Prostate gland (tissue), 2 donors: Measurements from ENCODE around the gene CDH13.

Experiments
- POLR2AphosphoS5 ChIP-seq: sonication (generic); formaldehyde crosslinking; IDR thresholded peaks from one replicate; pipeline ENCODE4 v1.6.1; 2017; ENCODE audit warnings: antibody characterized with exemption
- TF ChIP-seq, protein P1 (sequence below), 4 experiments: fragments of 200-600 bp in 2 of 4; fragments of 450-650 bp in 2 of 4; sonication (generic) in 2 of 4; IDR thresholded peaks; 1 replicate in 3 of 4; 2 replicates in 1 of 4; pipeline ENCODE4 v1.5.1; 2016 to 2019; ENCODE audit warnings: antibody characterized with exemption in 4 of 4, mild to moderate bottlenecking in 2 of 4, moderate library complexity in 2 of 4

- TF ChIP-seq, protein P1, sequence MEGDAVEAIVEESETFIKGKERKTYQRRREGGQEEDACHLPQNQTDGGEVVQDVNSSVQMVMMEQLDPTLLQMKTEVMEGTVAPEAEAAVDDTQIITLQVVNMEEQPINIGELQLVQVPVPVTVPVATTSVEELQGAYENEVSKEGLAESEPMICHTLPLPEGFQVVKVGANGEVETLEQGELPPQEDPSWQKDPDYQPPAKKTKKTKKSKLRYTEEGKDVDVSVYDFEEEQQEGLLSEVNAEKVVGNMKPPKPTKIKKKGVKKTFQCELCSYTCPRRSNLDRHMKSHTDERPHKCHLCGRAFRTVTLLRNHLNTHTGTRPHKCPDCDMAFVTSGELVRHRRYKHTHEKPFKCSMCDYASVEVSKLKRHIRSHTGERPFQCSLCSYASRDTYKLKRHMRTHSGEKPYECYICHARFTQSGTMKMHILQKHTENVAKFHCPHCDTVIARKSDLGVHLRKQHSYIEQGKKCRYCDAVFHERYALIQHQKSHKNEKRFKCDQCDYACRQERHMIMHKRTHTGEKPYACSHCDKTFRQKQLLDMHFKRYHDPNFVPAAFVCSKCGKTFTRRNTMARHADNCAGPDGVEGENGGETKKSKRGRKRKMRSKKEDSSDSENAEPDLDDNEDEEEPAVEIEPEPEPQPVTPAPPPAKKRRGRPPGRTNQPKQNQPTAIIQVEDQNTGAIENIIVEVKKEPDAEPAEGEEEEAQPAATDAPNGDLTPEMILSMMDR (IDR thresholded peaks at IDR 0.05), result no peak
- no peak for TF ChIP-seq POLR2AphosphoS5
These were observed 370.0 kb downstream of the CDH13 start for GRCh38 chr16:82996814-82997213.
